Natural killer cell (primary cell): ENCODE results near the gene PCDHA3. TPM values are rescaled to one million over a fixed set of nuclear protein-coding genes. Genes with fewer than 3 reads are reported as not detected.

Experiments
- ATAC-seq, 3 donors: fragments of 150-1000 bp in 2 of 3; fragments of 200-7000 bp in 1 of 3; cut with Tn5 transposase; 1 replicate in 1 of 3; 2 replicates in 2 of 3; pipeline ENCODE4 v1.10.0; 2021; ENCODE audit warnings: mild to moderate bottlenecking in 2 of 3, moderate library complexity in 2 of 3
- DNase-seq, 2 donors: peaks; one replicate each; pipeline versions ENCODE4 v3.0.0 to v3.0.0-alpha.2; 2013 to 2021; ENCODE audit warnings: mixed read lengths in 1 of 2
- H3K27ac ChIP-seq: one replicate; pipeline ENCODE4 v1.5.1; 2013; ENCODE audit warnings: mild to moderate bottlenecking, low read length
- H3K27me3 ChIP-seq: one replicate; pipeline ENCODE4 v1.6.1; 2013; ENCODE audit warnings: low read length; ENCODE audit not compliant: control insufficient read depth, insufficient read depth
- H3K36me3 ChIP-seq: one replicate; pipeline ENCODE4 v1.6.1; 2013; ENCODE audit warnings: low read length; ENCODE audit not compliant: control insufficient read depth, insufficient read depth
- H3K4me1 ChIP-seq: one replicate; pipeline ENCODE4 v1.6.1; 2013; ENCODE audit warnings: low read length; ENCODE audit not compliant: control insufficient read depth, insufficient read depth
- H3K4me3 ChIP-seq: one replicate; pipeline ENCODE4 v1.5.1; 2013; ENCODE audit warnings: low read length
- H3K9me3 ChIP-seq: one replicate; pipeline ENCODE4 v1.6.1; 2013; ENCODE audit warnings: low read length; ENCODE audit not compliant: control insufficient read depth, insufficient read depth
- H3K27ac Mint-ChIP-seq, 2 donors: one replicate each; pipeline ENCODE4 v1.8.0; 2022; ENCODE audit warnings: mild to moderate bottlenecking in 2 of 2, mixed read lengths in 2 of 2, moderate library complexity in 1 of 2
- H3K27me3 Mint-ChIP-seq, 2 donors: one replicate each; pipeline ENCODE4 v1.8.0; 2022; ENCODE audit warnings: low read depth in 2 of 2, mixed read lengths in 2 of 2
- H3K36me3 Mint-ChIP-seq: one replicate; pipeline ENCODE4 v1.8.0; 2022; ENCODE audit warnings: mixed read lengths
- H3K4me1 Mint-ChIP-seq, 2 donors: one replicate each; pipeline ENCODE4 v1.8.0; 2022; ENCODE audit warnings: mixed read lengths in 2 of 2
- H3K4me3 Mint-ChIP-seq: one replicate; pipeline ENCODE4 v1.8.0; 2022; ENCODE audit warnings: mild to moderate bottlenecking, moderate library complexity, mixed read lengths
- H3K9me3 Mint-ChIP-seq, 2 donors: one replicate each; pipeline ENCODE4 v1.8.0; 2022; ENCODE audit warnings: mixed read lengths in 2 of 2
- CTCF ChIP-seq: fragments of 200-600 bp; IDR thresholded peaks from one replicate; pipeline ENCODE4 v1.8.0; 2022; ENCODE audit warnings: antibody characterized with exemption
- WGBS: methylation state at CpG from one replicate; pipeline ENCODE4 v1.1.7; 2013; ENCODE audit warnings: missing lambda C conversion rate; ENCODE audit not compliant: insufficient coverage; 5-methylcytosine and 5-hydroxymethylcytosine counted together
- intact Hi-C: fragments of 100-400 bp; cut with micrococcal nuclease; formaldehyde crosslinking; loops from one replicate; pipeline ENCODE4 v1.14.2; 2022
- total RNA-seq, 4 donors: library from RNA; stranded (reverse); fragments of 120-200 nt in 1 of 4; gene quantifications; one replicate each; pipeline versions ENCODE4 v1.2.3 to v1.2.4, GENCODE V29; 2013 to 2022

PCDHA3 gene
- not detected for total RNA-seq
- not detected for total RNA-seq (2013)

GRCh38 chr5:140800816-140801493, at the start of gene PCDHA3:
Gene PCDHA3 (plus strand): TSS chr5:140801057.
- intact Hi-C loops = no loop called here
- H3K9me3 Mint-ChIP-seq = peaks cover 2 to 4% of the 10 kb centered on the region in 2 donors
- no peaks in the 10 kb centered on the region for H3K4me1 ChIP-seq
- H3K27ac Mint-ChIP-seq = no peak within 1 kb of the TSS
- no peak for TF ChIP-seq CTCF
- peaks cover 6 to 7% of the 10 kb centered on the region in 2 donors for H3K27me3 Mint-ChIP-seq
- H3K27me3 ChIP-seq = peaks cover 9% of the 10 kb centered on the region
- H3K4me1 Mint-ChIP-seq = no peaks in the 10 kb centered on the region
- 34% methylated on average over 28 of the region's 29 CpGs for WGBS
- no peak within 1 kb of the TSS for H3K4me3 ChIP-seq
- peaks cover 23% of the 10 kb centered on the region for H3K9me3 ChIP-seq
- H3K36me3 ChIP-seq = no peaks in the 10 kb centered on the region
- no peak for ATAC-seq
- no peak for DNase-seq
- no peaks in the 10 kb centered on the region for H3K36me3 Mint-ChIP-seq
- no peak within 1 kb of the TSS for H3K4me3 Mint-ChIP-seq
- H3K27ac ChIP-seq = no peak within 1 kb of the TSS

GRCh38 chr5:140753561-140753960, 47.3 kb upstream of the PCDHA3 start:
- 75% methylated on average over 5 of the region's 5 CpGs for WGBS
- no peak overlapping the region for H3K27ac Mint-ChIP-seq
- Histone ChIP-seq H3K27ac (no peak overlapping the region), H3K36me3 (no peaks in the 10 kb centered on the region), H3K4me1 (no peaks in the 10 kb centered on the region), H3K9me3 (peaks cover 11% of the 10 kb centered on the region), H3K4me3 (no peak overlapping the region), H3K27me3 (no peaks in the 10 kb centered on the region)
- peaks cover 0 to 11% of the 10 kb centered on the region in 2 donors for H3K27me3 Mint-ChIP-seq
- H3K36me3 Mint-ChIP-seq = peaks cover 35% of the 10 kb centered on the region
- H3K9me3 Mint-ChIP-seq = peaks cover 25 to 34% of the 10 kb centered on the region in 2 donors
- no peak for ATAC-seq
- DNase-seq = no peak
- no peaks in the 10 kb centered on the region for H3K4me1 Mint-ChIP-seq
- no peak overlapping the region for H3K4me3 Mint-ChIP-seq
- intact Hi-C loops = no loop called here
- TF ChIP-seq CTCF = no peak

GRCh38 chr5:140764177-140764973, 36.5 kb upstream of the PCDHA3 start:
- DNase-seq = no peak
- no peak overlapping the region for H3K4me3 ChIP-seq
- no CpG with 5 or more reads among the region's 2 CpGs for WGBS
- peaks cover 36% of the 10 kb centered on the region for H3K9me3 ChIP-seq
- TF ChIP-seq CTCF = no peak
- no peaks in the 10 kb centered on the region for H3K36me3 ChIP-seq
- Mint-ChIP-seq H3K4me1 (no peaks in the 10 kb centered on the region), H3K4me3 (no peak overlapping the region), H3K36me3 (peaks cover 42% of the 10 kb centered on the region), H3K9me3 (peaks cover 12 to 30% of the 10 kb centered on the region in 2 donors), H3K27ac (no peak overlapping the region), H3K27me3 (no peaks in the 10 kb centered on the region)
- H3K4me1 ChIP-seq = no peaks in the 10 kb centered on the region
- no peak for ATAC-seq
- no peak overlapping the region for H3K27ac ChIP-seq
- no peaks in the 10 kb centered on the region for H3K27me3 ChIP-seq
- intact Hi-C loops = no loop called here
